HG03354 (cell line): ENCODE measurements around the gene RPL3.
"Not testable (repeated sequence)": the region's sequence is repeated elsewhere in the genome, so short reads cannot be mapped to it uniquely, and the experiment has no call there.

Experiments
- ATAC-seq: cut with Tn5 transposase; IDR thresholded peaks from one replicate; pipeline ENCODE4 v1.9.1; 2021; ENCODE audit warnings: mild to moderate bottlenecking; ENCODE audit not compliant: unreplicated experiment, poor library complexity, severe bottlenecking

RPL3 gene

DNA sequence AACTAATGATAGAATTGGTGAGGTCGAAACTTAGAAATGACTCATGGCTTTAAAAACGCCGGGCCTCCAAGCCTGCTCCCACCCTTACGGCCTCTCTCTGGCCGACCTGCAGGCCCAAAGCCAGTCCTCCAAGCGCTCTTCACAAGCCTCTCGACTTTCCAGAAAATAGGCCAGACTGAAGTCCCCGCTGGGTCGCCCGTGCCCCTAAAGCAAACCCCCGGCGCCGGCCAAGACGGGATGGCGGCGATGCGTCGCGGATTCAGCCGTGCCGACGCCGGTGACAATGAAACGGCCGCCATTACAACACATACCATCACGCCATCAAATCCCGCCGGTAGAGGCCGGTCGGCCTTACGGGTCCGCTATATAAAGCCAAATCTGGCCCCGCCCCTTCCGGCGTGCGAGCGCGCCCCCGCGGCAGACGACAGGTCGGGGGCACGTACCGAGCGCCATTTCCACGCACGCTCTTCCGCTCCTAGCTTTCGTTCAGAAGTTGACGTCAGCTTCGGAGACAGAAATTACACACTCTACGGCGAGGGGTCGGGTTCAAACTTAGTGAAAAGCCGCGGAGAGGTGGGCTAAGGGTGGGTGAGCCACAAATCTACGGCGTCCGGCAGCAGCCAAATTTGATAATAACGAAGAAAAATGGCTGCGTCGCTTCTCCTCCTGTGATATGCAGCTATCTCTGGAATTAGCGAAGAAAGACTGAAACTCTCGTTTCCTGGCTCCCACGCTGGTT lies at the start of gene RPL3:
RPL3 (minus strand) TSS at position 340 of the 739 bp plus-strand sequence; CDS start at position 314, 26 bp downstream.
- peak; percentile 79 for ATAC-seq

DNA sequence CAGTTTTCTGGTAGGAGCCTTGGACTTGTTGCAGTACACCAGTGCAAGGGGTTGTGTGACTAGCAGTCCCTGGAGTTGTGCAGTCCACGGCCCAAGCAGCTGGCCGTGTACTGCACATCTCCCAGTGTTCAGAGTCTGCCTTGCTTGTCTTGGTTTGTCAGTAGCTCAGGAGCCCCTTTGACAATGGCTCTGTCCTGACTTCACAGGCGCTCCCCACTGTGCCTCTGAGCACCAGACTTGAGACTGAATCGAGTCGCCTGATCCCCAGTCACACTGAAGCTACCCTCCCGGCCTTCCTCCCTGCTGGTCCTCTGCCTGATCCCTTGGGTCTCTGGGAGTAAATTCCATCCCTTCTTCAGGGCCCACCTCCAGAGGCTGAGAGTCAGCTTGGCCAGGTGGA lies 49.8 kb upstream of the RPL3 start:
- no peak for ATAC-seq

DNA sequence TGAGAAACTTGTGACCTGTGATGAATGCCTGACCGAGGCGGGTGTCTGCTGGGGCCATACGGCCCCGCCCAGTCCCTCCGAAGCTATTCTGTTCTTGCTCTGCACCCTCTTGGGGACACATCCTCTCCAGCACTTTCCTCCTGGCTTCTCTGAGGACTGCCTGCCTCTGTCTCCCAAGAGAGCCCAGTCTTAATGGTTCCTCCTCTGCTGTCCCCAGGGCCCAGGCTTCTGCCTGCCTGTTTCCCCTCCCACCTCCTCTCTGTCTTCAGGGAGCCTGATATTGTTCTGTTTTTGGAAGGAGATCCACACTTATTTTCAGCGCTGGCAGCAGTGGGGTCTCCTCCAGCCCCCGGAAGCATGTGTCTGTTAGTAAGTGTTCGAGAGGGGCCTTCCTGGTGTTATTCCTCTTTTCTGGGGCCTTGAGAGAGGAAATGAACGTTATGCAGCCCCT lies 49.1 kb upstream of the RPL3 start:
- no peak for ATAC-seq

DNA sequence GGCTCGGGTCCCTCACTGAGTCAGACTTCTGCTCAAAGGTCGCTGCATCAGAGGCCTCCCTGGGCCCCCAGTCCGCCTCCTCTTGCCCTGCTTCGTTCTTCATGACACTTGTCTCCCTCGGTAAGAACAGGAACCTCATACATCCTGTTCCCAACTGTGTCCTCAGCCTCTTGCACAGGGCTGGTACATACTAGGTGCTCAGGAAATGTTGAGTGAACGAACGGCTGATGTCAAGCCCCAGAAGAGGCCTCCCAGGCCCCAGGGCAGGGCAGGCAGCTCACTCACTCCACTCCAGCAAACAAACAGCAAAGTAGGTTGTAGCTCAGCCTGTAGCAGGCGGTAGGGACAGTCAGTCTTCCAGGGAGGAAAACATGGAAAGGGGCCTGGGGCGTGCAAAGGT lies 47.6 kb upstream of the RPL3 start:
- no peak for ATAC-seq

DNA sequence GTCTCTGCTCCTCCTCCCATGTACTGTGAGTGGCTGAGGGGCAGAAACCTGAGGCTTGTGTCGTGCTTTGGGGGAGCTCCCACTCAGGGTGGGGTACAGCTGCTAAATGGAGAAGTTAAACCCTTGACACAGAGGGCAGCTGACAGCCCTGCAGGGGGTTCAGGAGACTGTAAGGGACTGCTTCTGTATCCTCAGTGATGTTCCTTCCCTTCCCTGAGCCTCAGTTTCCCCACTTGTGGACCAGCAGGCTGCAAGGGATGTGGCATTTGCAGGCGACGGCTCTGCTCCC lies 46.0 kb upstream of the RPL3 start:
- ATAC-seq, result no peak

DNA sequence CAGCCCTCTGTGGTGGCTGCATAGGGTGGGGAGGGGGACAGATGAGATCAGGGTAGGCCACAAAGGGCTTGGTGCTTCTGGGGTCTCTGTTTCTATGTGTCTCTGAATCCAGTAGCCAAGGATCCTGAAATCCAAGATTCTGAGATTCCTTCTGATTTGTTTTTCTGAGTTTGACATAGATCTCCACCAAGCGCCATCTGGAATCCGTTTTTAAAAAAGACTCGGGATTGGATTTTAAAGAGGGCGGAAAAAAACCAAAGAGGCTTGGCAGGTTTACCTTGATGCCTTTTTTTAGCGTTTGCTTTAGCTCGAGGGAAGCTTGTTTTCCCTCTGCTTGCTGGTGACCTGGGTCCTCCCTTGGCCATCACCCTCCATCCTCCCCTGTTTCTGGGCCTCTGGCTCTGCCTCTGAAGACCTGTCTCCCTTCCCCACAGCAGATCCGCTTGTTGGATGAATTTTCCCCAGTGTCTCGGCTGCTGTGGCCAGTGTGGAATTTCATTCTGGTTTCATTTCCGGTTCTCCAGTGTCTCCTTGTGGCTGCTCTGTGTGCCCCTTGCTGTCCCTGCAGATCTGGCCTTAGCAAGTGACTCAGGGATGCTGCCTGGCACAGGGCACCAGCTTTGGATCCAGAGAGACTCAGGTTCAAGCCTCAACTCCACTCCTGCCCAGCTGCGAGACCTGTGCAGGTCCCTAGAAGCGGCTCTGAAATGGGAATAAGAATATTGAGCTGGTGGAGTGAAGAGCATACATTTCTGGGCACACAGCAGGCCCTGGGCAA lies 45.5 kb upstream of the RPL3 start:
- ATAC-seq, result no peak

DNA sequence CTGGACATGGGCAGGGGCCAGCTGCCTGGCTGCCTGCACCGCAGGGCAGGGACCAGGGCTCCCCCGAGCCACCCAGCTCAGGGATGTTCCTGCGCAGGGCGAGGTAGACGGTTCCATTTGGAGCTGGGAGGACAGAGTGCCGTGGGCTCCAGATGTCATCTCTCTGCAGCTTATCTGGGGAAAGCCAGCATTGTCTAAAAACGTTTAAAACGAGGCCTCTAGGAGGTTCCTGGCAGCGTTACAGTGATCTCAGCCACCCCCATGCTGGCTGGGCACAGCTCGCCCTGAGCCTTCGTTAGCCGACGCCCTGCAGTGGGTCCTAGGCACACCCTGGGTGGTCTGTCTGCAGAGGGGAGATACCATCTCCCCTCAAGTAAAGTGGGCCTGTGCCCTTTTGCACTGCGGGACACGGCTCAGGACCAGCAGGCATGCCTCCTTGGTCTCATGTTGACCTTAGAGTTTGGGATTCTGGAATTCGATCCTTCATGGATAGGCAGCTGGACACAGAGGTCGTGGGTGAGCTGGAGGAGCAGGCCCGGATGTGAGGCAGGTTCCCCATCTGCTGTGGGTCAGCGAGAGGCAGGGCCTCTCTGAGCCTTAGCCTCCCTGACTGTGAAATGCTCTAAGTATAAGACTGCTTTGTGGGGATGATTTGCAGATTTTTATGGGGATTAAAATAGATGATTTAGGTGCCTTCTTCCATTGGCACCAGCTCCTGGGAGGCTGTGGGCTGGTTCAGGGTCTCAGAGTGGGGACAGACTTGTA lies 44.5 kb upstream of the RPL3 start:
- ATAC-seq, result no peak

DNA sequence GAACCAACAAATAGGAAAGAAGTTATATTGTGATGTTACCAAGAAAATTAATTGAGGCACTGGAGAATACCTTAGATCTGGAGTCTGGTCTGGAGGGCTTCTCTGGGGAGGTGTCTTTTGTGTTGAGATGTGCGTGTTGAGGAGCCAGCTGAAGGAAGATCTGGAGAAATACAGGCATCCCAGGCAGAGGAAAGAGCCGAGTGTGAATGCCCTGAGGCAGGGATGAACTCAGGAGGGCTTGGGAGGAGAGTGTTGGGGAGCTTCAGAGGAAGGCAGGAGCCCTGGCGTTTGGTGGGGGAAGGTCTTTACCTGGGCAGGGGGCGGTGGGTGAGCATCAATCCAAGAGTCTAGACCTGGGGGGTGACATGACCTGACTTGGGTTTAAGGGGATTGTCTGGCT lies 43.5 kb upstream of the RPL3 start:
- no peak for ATAC-seq

DNA sequence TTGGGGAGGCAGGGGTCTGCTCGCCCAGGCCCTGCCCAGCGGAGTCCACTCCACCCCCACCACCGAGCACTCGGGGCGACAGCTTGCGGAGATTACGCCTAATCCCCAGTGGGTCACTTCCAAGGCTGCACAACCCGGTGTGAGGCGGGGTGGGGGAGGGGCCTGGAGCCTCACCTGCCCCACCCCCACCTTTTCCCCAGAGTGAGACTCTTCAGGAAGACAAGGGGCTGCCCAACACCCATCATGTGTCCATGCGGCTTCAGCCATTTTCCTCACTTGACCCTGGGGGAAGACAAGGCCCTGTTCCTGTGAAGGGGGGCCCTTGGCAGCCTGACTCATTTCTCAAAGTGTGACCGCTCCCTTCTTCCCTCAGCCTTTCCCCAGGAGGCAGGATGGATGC lies 42.8 kb upstream of the RPL3 start:
- no peak for ATAC-seq

DNA sequence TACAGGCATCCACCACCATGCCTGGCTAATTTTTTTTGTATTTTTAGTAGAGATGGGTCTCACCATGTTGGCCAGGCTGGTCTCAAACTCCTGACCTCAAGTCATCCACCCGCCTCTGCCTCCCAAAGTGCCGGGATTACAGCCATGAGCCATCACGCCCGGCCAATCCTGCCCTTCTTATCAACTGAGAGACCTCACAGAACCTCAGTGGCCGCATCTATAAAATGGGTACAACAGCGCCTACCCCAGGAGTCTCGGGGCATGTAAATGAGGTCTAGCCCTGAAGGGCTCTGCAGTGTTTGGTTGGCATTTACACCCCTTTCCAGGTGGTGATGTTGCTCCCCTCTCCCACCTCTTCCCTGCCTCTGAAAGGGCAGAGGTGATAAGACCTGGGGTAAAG lies 42.1 kb upstream of the RPL3 start:
- ATAC-seq, result no peak

DNA sequence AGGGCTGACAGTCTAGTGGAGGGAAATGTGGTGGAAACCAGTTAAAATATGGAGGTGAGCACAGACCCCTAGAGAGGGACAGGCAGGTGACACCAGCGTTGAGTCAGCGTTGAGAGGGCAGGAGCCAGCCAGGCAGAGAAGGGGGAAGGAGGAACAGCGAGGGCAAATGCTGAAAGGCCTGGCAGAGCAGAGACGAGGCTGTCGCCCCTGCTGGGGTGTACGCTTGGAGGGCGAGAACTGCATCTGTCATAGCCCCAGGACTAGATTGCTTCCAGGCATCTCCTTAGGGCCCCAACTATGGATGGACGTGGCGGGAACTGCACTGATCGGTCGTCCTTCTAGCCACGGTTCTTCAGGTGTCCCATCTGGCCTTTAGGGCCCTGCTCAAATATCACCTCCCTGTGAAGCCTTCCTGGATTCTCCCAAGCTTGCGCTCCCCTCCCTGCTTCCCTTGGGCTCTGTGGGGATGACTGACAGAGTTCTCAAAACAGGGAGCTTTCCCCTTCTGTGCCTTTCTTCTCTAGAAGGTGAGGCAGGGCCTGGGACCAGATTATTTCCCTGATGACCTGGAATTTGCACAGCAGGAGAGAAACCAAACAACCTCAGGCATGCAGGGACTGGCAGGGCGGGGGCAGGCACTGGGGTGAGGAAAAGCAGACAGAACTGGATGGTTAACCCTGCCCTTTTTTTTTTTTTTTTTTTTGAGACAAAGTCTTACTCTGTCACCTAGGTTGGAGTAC lies 41.4 kb upstream of the RPL3 start:
- no peak for ATAC-seq

DNA sequence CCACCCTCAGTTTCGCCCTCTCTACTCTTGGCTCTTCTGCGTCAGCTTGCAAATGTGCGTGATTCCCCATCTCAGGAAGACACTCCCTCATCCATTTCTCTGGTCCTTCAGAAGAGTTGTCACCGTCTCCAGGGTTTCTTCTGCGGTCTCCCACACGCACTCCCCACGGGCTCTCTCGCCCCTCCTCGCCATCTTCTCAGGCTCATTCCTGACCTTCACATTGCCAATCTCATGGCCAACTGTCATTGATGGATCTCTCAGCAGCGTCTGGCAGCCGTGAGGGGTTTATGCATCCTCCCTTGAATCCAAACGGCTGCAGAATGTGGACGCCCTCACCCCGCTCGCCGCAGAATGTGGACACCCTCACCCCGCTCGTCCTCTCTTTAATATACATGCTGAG lies 40.8 kb upstream of the RPL3 start:
- ATAC-seq, result no peak

DNA sequence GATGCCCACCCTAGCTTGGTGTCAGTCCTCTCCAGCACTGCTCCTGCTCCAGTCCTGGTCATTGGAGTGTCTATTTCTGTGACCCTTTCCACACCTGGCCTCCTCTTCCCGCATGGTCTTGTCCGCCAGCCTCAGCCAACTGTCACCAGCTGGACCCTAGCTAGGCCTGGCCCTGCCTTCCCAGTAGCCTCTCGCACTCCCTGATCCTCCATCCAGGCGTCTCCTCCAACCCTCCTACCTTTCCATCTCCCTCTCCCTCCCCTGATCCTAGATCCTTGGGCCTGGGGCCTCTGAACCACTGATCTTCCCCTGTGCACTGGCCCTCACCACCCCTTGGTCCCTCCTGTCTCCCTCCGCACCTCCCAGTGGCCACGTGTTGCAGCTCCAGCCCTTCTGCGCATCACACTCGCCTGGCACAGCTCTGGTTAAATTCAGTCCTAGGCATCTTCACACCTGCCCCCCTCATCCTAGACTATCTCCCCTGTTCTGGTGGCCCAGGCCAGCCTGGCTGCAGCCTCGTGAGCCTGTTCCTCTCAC lies 40.3 kb upstream of the RPL3 start:
- no peak for ATAC-seq

DNA sequence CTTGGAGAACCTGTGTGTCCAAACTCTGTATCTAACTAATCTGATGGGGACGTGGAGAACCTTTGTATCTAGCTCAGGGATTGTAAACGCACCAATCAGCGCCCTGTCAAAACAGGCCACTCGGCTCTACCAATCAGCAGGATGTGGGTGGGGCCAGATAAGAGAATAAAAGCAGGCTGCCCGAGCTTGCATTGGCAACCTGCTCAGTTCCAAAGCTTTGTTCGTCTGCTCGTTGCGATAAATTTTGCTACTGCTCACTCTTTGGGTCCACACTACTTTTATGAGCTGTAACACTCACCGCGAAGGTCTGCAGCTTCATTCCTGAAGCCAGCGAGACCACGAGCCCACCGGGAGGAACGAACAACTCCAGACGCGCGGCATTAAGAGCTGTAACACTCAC lies 38.8 kb upstream of the RPL3 start:
- not testable (repeated sequence) for ATAC-seq

DNA sequence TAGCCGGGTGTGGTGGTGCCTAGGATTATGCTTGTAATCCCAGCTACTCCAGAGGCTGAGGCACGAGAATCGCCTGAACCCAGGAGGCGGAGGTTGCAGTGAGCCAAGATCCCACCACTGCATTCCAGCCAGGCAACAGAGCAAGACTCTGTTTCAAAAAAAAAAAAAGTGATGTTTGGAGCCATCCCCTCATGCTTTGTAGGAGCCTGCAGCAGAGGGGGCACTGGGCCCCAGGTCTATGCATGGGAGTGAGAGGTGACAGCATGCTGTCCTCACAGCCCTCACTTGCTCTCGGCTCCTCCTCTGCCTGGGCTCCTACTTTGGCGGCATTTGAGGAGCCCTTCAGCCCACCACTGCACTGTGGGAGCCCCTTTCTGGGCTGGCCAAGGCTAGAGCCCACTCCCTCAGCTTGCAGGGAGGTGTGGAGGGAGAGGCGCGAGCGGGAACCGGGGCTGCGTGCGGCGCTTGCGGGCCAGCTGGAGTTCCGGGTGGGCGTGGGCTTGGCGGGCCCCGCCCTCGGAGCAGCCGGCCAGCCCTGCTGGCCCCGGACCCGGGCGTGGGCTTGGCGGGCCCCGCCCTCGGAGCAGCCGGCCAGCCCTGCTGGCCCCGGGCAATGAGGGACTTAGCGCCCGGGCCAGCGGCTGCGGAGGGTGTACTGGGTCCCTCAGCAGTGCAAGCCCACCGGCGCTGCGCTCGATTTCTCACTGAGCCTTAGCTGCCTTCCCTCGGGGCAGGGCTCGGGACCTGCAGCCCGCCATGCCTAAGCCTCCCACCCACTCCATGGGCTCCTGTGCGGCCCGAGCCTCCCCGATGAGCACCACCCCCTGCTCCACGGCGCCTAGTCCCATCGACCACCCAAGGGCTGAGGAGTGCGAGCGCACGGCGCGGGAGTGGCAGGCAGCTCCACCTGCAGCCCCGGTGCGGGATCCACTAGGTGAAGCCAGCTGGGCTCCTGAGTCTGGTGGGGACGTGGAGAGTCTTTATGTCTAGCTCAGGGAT lies 38.0 kb upstream of the RPL3 start:
- ATAC-seq, result not testable (repeated sequence)

DNA sequence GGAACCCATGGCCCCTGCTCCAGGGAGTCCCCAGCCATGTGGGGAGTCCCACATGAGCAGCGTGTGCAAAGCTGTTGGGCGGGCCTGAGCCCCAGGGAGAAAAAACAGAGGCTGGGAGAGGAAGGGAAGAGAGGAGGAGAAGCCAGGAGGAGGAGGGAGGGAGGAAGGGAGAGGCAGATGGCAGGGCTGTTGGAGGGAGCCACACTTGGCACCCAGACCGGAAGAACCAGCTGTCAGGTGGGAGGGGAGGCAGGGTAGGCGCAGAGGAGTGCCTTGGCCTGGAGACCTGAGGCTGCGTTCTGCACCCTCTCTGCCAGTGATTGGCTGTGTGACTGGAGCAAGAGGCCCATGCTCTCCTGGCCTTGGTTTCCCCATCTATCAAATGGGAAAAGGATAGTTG lies 37.0 kb upstream of the RPL3 start:
- no peak for ATAC-seq

DNA sequence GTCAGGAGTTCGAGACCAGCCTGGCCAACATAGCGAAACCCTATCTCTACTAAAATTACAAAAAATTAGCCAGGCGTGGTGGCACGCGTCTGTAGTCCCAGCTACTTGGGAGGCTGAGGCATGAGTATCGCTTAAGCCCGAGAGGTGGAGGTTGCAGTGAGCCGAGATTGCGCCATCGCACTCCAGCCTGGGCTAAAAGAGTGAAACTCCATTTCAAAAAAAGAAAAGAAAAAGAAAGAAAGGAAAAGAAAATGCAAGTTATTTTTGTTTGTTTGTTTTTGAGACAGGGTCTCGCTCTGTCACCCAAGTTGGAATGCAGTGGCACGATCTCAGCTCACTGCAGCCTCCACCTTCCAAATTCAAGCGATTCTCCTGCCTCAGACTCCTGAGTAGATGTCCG lies 36.4 kb upstream of the RPL3 start:
- ATAC-seq, result not testable (repeated sequence)

DNA sequence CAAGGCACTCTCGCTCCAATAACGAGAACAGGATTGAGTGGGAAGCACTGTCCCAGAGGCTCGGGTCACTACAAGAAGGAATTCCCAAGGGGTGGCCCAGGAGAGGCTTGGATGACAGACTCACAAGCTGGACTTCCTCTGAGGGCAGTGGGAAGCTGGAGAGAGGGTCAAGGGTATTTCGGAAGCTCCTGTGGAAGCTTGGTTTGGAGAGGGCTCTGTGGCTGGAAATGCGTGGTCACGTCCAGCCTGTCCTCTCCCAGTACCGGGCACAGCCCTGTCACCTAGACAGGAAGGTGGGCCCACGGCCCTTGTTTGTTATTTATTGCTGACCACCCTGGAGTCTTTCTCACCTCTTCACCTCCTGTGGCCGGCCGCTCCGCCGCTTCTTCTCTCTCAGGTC lies 35.7 kb upstream of the RPL3 start:
- ATAC-seq, result no peak

DNA sequence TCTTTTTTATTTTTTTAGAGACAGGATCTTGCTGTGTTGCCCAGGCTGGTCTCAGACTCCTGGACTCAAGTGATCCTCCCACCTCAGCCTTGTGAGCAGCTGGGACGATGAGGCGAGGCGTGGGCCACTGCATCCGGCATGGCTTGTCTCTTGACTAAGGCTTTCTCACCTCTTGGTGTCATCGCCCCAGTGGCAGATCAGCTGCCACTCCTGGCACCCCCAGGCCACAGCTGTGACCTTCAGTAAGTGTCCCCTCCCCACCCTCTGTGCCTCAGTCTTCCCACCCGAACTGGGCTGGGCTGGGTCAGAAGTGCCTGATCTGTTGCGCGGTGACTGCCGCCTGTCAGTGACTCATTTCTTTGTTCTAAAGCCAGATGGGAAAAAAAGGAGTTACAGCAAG lies 33.9 kb upstream of the RPL3 start:
- no peak for ATAC-seq
